SU-DHL-6 (cell line): ENCODE results near the gene MAN1A2.
"Not testable (repeated sequence)": the region's sequence is repeated elsewhere in the genome, so short reads cannot be mapped to it uniquely, and the experiment has no call there.

Experiments
- H2AFZ ChIP-seq: fragments of 200-600 bp; sonication (generic); 2 replicates; pipeline ENCODE4 v1.6.1; 2014; ENCODE audit warnings: low read depth, mild to moderate bottlenecking, moderate library complexity, mixed read lengths, antibody characterized with exemption, low read length; ENCODE audit not compliant: severe bottlenecking
- H3F3A ChIP-seq: fragments of 200-600 bp; shearing (Covaris generic); 2 replicates; pipeline ENCODE4 v1.6.0; 2016; ENCODE audit warnings: antibody characterized with exemption, mild to moderate bottlenecking; ENCODE audit not compliant: insufficient read depth
- H3K27ac ChIP-seq: fragments of 200-600 bp; sonication (generic); 2 replicates; pipeline ENCODE4 v1.5.1; 2016; ENCODE audit warnings: low read depth, mild to moderate bottlenecking, low read length, moderate library complexity, mixed read lengths
- H3K27me3 ChIP-seq: fragments of 200-600 bp; sonication (generic), shearing (Covaris generic); 2 replicates; pipeline ENCODE4 v1.6.0; 2014; ENCODE audit warnings: mild to moderate bottlenecking, low read length
- H3K36me3 ChIP-seq: fragments of 200-600 bp; sonication (generic); 2 replicates; pipeline ENCODE4 v1.6.1; 2014; ENCODE audit warnings: mild to moderate bottlenecking, low read length, mixed read lengths
- H3K4me2 ChIP-seq: fragments of 300-600, 200-600 bp; shearing (Covaris generic), sonication (generic); 2 replicates; pipeline ENCODE4 v1.6.0; 2014; ENCODE audit warnings: low read length, low read depth, mild to moderate bottlenecking; ENCODE audit not compliant: poor library complexity, severe bottlenecking
- H3K4me3 ChIP-seq: fragments of 200-600 bp; sonication (generic); 2 replicates; pipeline ENCODE4 v1.5.1; 2014; ENCODE audit warnings: antibody characterized with exemption, low read length, mild to moderate bottlenecking, mixed read lengths; ENCODE audit not compliant: insufficient read depth, poor library complexity, severe bottlenecking
- H3K79me2 ChIP-seq: fragments of 200-600 bp; sonication (generic); 2 replicates; pipeline ENCODE4 v1.6.1; 2014; ENCODE audit warnings: mild to moderate bottlenecking, low read length, moderate library complexity; ENCODE audit not compliant: insufficient read depth
- H3K9ac ChIP-seq: fragments of 200-600 bp; sonication (generic); 2 replicates; pipeline ENCODE4 v1.7.0; 2014; ENCODE audit warnings: mild to moderate bottlenecking, low read length
- H3K9me2 ChIP-seq: fragments of 200-600 bp; sonication (generic); replicated peaks from 2 replicates; pipeline ENCODE4 v1.6.1; 2014; ENCODE audit warnings: low read length; ENCODE audit not compliant: insufficient read depth
- H3K9me3 ChIP-seq: fragments of 200-600 bp; sonication (generic); 2 replicates; pipeline ENCODE4 v1.6.1; 2014; ENCODE audit warnings: low read length, mixed read lengths; ENCODE audit not compliant: insufficient read depth
- H4K20me1 ChIP-seq: fragments of 200-600 bp; sonication (generic); 2 replicates; pipeline ENCODE4 v1.6.1; 2014; ENCODE audit warnings: low read depth, mild to moderate bottlenecking, antibody characterized with exemption, low read length, moderate library complexity, mixed read lengths
- CTCF ChIP-seq: fragments of 200-600 bp; sonication (generic); IDR thresholded peaks from one replicate; pipeline ENCODE4 v1.5.1; 2017; ENCODE audit warnings: antibody characterized with exemption, mild to moderate bottlenecking, low read length, moderate library complexity; ENCODE audit not compliant: insufficient read depth, poor library complexity, severe bottlenecking
- EZH2phosphoT487 ChIP-seq: fragments of 200-600 bp; sonication (generic), shearing (Covaris generic); conservative IDR thresholded peaks from 2 replicates; pipeline ENCODE4 v1.6.1; 2018; ENCODE audit warnings: mild to moderate bottlenecking, antibody characterized with exemption, low read length, moderate library complexity, mixed read lengths

The MAN1A2 gene

DNA sequence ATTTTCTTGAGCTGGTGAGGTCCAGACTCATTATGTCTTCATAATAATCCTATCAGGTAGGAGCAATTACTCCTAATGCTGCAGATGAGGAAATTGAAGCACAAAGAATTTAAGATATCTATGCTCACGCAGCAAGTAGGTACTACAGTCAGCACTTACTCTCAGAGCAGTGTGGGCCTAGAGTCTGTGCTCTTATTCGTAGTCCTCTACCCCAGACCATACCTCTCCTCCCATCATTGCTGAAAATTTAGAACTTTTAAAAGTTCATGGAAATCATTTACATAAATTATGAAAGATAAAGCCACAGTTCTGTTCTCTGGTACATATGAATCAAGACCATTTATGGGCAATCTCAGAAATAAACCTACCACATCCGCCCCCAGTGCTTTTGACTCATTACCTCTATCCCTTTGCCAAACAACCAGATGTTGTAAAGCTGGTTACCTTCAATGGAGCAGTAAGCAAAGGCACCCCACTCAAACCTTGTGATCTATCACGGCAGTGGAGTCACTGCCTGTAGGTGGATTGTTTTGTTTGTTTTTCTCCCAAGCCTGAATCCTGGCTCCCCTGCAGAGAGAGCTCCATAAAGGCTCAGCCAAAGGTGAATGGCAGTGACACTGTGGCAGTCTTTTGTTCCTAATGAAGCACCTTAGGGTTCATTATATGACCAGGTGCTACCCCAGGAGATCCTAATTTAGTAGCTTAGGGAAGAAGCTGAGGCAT lies 20.9 kb upstream of the MAN1A2 start:
- no peak for TF ChIP-seq EZH2phosphoT487
- TF ChIP-seq CTCF = no peak
- no peak overlapping the region for H3K4me3 ChIP-seq
- no peak overlapping the region for H2AFZ ChIP-seq
- H3K9ac ChIP-seq = no peak overlapping the region
- no peaks in the 10 kb centered on the region for H3K79me2 ChIP-seq
- no peak overlapping the region for H3K27ac ChIP-seq
- H3K4me2 ChIP-seq = no peak overlapping the region
- H3K27me3 ChIP-seq = no peaks in the 10 kb centered on the region
- H3K36me3 ChIP-seq = no peaks in the 10 kb centered on the region
- H3K9me3 ChIP-seq = no peaks in the 10 kb centered on the region
- H3K9me2 ChIP-seq = no peaks in the 10 kb centered on the region
- H4K20me1 ChIP-seq = no peaks in the 10 kb centered on the region
- no peaks in the 10 kb centered on the region for H3F3A ChIP-seq

GRCh38 chr1:117347907-117348306 lies 19.3 kb upstream of the MAN1A2 start:
- Histone ChIP-seq H2AFZ (no peak overlapping the region), H3F3A (no peaks in the 10 kb centered on the region), H3K27me3 (no peaks in the 10 kb centered on the region), H3K36me3 (no peaks in the 10 kb centered on the region), H3K9ac (no peak overlapping the region), H3K4me3 (no peak overlapping the region), H3K4me2 (no peak overlapping the region), H4K20me1 (no peaks in the 10 kb centered on the region), H3K9me3 (no peaks in the 10 kb centered on the region), H3K9me2 (no peaks in the 10 kb centered on the region), H3K79me2 (no peaks in the 10 kb centered on the region), H3K27ac (no peak overlapping the region)
- TF ChIP-seq EZH2phosphoT487 (no peak), CTCF (no peak)

- H3K9me2 ChIP-seq, H3K79me2 ChIP-seq, H3K9ac ChIP-seq, H3K27me3 ChIP-seq, H3K36me3 ChIP-seq, H4K20me1 ChIP-seq, H3K27ac ChIP-seq, H2AFZ ChIP-seq, H3K4me2 ChIP-seq, H3K4me3 ChIP-seq, H3F3A ChIP-seq, H3K9me3 ChIP-seq: not testable (repeated sequence)
Measured at GRCh38 chr1:117352695-117353094, 14.6 kb upstream of the MAN1A2 start.

DNA sequence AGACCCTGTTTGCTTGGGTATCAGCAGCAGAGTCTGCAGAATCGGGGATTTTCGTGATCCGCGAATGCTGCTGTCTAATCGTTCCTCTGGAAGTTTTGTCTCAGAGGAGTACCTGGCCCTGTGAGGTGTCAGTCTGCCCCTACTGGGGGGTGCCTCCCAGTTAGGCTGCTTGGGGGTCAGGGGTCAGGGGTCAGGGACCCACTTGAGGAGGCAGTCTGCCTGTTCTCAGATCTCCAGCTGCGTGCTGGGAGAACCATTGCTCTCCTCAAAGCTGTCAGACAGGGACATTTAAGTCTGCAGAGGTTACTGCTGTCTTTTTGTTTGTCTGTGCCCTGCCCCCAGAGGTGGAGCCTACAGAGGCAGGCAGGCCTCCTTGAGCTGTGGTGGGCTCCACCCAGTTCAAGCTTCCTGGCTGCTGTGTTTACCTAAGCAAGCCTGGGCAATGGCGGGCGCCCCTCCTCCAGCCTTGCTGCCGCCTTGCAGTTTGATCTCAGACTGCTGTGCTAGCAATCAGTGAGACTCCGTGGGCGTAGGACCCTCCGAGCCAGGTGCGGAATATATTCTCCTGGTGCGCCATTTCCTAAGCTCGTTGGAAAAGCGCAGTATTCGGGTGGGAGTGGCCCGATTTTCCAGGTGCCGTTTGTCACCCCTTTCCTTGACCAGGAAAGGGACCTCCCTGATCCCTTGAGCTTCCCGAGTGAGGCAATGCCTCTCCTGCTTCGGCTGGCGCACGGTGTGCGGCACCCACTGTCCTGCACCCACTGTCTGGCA lies 9.2 kb upstream of the MAN1A2 start:
- H3K36me3 ChIP-seq, H4K20me1 ChIP-seq, H3K27ac ChIP-seq, H3K27me3 ChIP-seq, H3F3A ChIP-seq, H3K9me3 ChIP-seq, H3K4me3 ChIP-seq, H3K79me2 ChIP-seq, H3K4me2 ChIP-seq, H2AFZ ChIP-seq, H3K9me2 ChIP-seq, H3K9ac ChIP-seq: not testable (repeated sequence)

DNA sequence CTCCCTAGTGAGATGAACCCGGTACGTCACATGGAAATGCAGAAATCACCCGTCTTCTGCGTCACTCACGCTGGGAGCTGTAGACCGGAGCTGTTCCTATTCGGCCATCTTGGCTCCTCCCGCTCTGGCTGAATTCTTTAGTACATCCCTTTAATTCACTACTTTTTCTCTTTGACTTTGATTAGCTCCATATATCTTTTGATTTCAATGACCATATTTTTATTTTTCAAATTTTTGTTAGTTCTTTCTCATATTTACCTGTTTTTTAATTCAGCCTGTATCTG lies 8.7 kb upstream of the MAN1A2 start:
- not testable (repeated sequence) for H2AFZ ChIP-seq

More for the DNA sequence above, 8.7 kb upstream of the MAN1A2 start:
- H3F3A ChIP-seq, H3K4me3 ChIP-seq, H3K9me2 ChIP-seq, H3K36me3 ChIP-seq, H3K27ac ChIP-seq, H3K4me2 ChIP-seq, H3K79me2 ChIP-seq, H4K20me1 ChIP-seq, H3K9ac ChIP-seq, H3K27me3 ChIP-seq, H3K9me3 ChIP-seq: not testable (repeated sequence)
